Lung (tissue), 12 donors: Measurements from ENCODE around the gene PRR7. TPM values are rescaled to one million over a fixed set of nuclear protein-coding genes. Genes with fewer than 3 reads are reported as not detected.
"Not testable (repeated sequence)": the region's sequence is repeated elsewhere in the genome, so short reads cannot be mapped to it uniquely, and the experiment has no call there.

Experiments
- ATAC-seq: fragments of 200-7000 bp; cut with Tn5 transposase; one replicate; pipeline ENCODE4 v1.9.1; 2020; ENCODE audit warnings: moderate number of reproducible peaks; ENCODE audit not compliant: insufficient read depth, low FRiP score
- DNase-seq, 3 donors: peaks; one replicate each; pipeline ENCODE4 v3.0.0-alpha.2; 2013 to 2017
- H3K27ac ChIP-seq, 2 donors: one replicate each; pipeline ENCODE4 v1.5.1; 2013; ENCODE audit warnings: mild to moderate bottlenecking in 2 of 2, moderate library complexity in 2 of 2, control low read depth in 1 of 2, inconsistent platforms in 1 of 2, low read depth in 1 of 2, low read length in 1 of 2
- H3K27me3 ChIP-seq, 3 donors: one replicate each; pipeline ENCODE4 v1.5.1; 2013; ENCODE audit warnings: low read length in 2 of 3; ENCODE audit not compliant: control insufficient read depth in 3 of 3, insufficient read depth in 3 of 3
- H3K36me3 ChIP-seq, 4 donors: one replicate each; pipeline ENCODE4 v1.5.1; 2013; ENCODE audit warnings: low read length in 4 of 4, mild to moderate bottlenecking in 1 of 4, moderate library complexity in 1 of 4; ENCODE audit not compliant: control insufficient read depth in 4 of 4, insufficient read depth in 4 of 4
- H3K4me1 ChIP-seq, 5 donors: one replicate each; pipeline ENCODE4 v1.5.1; 2013; ENCODE audit warnings: low read length in 5 of 5, mild to moderate bottlenecking in 2 of 5, moderate library complexity in 1 of 5; ENCODE audit not compliant: control insufficient read depth in 5 of 5, insufficient read depth in 5 of 5
- H3K4me3 ChIP-seq: one replicate; pipeline ENCODE4 v1.5.1; 2013; ENCODE audit warnings: mild to moderate bottlenecking, control low read depth, moderate library complexity
- H3K9ac ChIP-seq, 2 donors: one replicate each; pipeline ENCODE4 v1.5.1; 2013; ENCODE audit warnings: low read length in 2 of 2, control low read depth in 1 of 2; ENCODE audit not compliant: insufficient read depth in 1 of 2
- H3K9me3 ChIP-seq, 4 donors: one replicate each; pipeline ENCODE4 v1.5.1; 2013; ENCODE audit warnings: low read length in 3 of 4, mild to moderate bottlenecking in 1 of 4, moderate library complexity in 1 of 4; ENCODE audit not compliant: control insufficient read depth in 4 of 4, insufficient read depth in 3 of 4
- CTCF ChIP-seq: IDR thresholded peaks from 2 replicates; pipeline ENCODE4 v1.5.1; 2012; ENCODE audit warnings: mild to moderate bottlenecking; ENCODE audit errors: control extremely low read depth, extremely low read depth
- WGBS, 2 donors: extraction: QIAGEN DNeasy Blood & Tissue Kit; methylation state at CpG; one replicate each; pipeline ENCODE4 v1.1.7; 2013; 5-methylcytosine and 5-hydroxymethylcytosine counted together
- polyA plus RNA-seq, 2 donors: library from polyadenylated mRNA; stranded (reverse); fragments of 200-250 nt; gene quantifications; one replicate each; pipeline ENCODE4 v1.2.1, GENCODE V29; 2013
- total RNA-seq, 2 donors: library from RNA; depleted of rRNA in 1 of 2; stranded (reverse); fragments of >200 nt in 1 of 2; gene quantifications; one replicate each; pipeline ENCODE4 v1.2.1, GENCODE V29; 2014 to 2021
- donor health status: control.
- donor health status: control.
- donor health status: Bipolar disorder and iron deficiency.
- donor health status: healthy.
- donor health status: DM: yes; HTN: yes; CAD: no.

The PRR7 gene
- total and polyA plus RNA-seq, 4 donors, result 1.9 to 7.2 (median 4.0) TPM

GRCh38 chr5:177483994-177484901 is 37.6 kb downstream of the PRR7 start:
- peaks cover 0 to 50% (median 23%) of the 10 kb centered on the region in 4 donors for H3K36me3 ChIP-seq
- H3K4me3 ChIP-seq, result no peak overlapping the region
- DNase-seq (no peak), ATAC-seq (no peak)
- no peak overlapping the region for H3K27ac ChIP-seq
- no peaks in the 10 kb centered on the region for H3K27me3 ChIP-seq
- H3K4me1 ChIP-seq, result peaks cover 0 to 9% (median 4%) of the 10 kb centered on the region in 5 donors
- peaks cover 0 to 3% (median 0%) of the 10 kb centered on the region in 4 donors for H3K9me3 ChIP-seq
- TF ChIP-seq CTCF, result no peak
- 93% methylated on average over 22 of the region's 22 CpGs for WGBS, 2 donors
- H3K9ac ChIP-seq, result no peak overlapping the region

GRCh38 chr5:177484902-177485549 is 38.4 kb downstream of the PRR7 start:
- DNase-seq (no peak), ATAC-seq (no peak)
- H3K36me3 ChIP-seq, result peaks cover 0 to 54% (median 27%) of the 10 kb centered on the region in 4 donors
- H3K9ac ChIP-seq, result no peak overlapping the region
- WGBS, 2 donors, result 76 to 79% methylated on average over 13 of the region's 13 CpGs
- no peak overlapping the region for H3K4me3 ChIP-seq
- TF ChIP-seq CTCF, result no peak
- peaks cover 0 to 3% (median 0%) of the 10 kb centered on the region in 4 donors for H3K9me3 ChIP-seq
- H3K27me3 ChIP-seq, result no peaks in the 10 kb centered on the region
- H3K4me1 ChIP-seq, result peaks cover 0 to 2% (median 0%) of the 10 kb centered on the region in 5 donors
- no peak overlapping the region for H3K27ac ChIP-seq

GRCh38 chr5:177485753-177486152 is 39.1 kb downstream of the PRR7 start:
- not testable (repeated sequence) for H3K27me3 ChIP-seq, H3K4me3 ChIP-seq, DNase-seq, H3K27ac ChIP-seq, H3K4me1 ChIP-seq, H3K9me3 ChIP-seq, ATAC-seq, H3K9ac ChIP-seq
- H3K36me3 ChIP-seq, result peaks cover 0 to 62% (median 29%) of the 10 kb centered on the region in 4 donors
- 95 to 98% methylated on average over 3 of the region's 3 CpGs for WGBS, 2 donors

- Histone ChIP-seq H3K27me3 (no peaks in the 10 kb centered on the region), H3K4me3 (no peak overlapping the region), H3K9me3 (peaks cover 0 to 3% (median 0%) of the 10 kb centered on the region in 4 donors), H3K36me3 (peaks cover 0 to 66% (median 31%) of the 10 kb centered on the region in 4 donors), H3K9ac (no peak overlapping the region), H3K27ac (no peak overlapping the region), H3K4me1 (no peaks in the 10 kb centered on the region)
- ATAC-seq, result no peak
- no peak for TF ChIP-seq CTCF
- no peak for DNase-seq
- 96 to 99% methylated on average over 3 of the region's 3 CpGs for WGBS, 2 donors
Measured at GRCh38 chr5:177486256-177486655, 39.6 kb downstream of the PRR7 start.
